Measurements from ENCODE around the gene TSPO.
A peak's percentile ranks its signal among the peaks of the same experiment; 100 is the strongest.

DNA sequence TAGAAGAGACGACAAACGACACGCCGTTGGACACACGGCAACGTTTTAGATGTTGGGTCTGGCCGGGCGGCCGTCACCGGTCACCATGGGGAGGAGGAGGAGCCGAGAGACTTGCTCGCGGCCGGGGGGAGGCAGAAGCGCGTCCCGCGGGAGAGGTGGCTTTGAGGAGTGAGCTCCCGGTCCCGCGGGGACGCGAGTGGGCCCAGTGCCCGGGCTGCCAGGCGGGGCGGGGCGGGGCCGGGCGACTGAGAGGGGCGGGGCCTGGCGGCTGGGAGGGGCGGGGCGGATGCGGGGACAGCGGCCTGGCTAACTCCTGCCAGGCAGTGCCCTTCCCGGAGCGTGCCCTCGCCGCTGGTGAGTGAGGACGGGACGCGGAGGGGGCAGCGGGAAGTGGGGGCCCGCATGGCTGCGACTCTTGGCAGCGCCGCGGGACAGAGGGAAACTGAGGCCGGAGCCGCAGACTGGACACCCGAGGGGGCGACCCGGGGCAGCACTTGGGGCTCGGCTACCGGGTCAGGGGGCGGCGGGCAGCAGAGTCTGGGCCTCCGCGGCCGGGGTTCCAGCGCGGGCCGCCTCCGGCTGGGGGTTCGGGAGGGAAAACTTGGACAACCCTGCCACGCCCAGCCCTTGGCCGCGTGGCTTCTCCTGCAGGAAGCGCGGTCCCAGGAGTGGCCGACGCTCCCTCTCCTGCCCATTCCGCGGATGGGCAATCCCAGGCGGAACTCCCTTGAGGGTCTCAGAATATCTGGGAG is at the start of gene TSPO:
- no peak for TF ChIP-seq EP300 (IDR thresholded peaks at IDR 0.05)
- TF ChIP-seq, protein P1, sequence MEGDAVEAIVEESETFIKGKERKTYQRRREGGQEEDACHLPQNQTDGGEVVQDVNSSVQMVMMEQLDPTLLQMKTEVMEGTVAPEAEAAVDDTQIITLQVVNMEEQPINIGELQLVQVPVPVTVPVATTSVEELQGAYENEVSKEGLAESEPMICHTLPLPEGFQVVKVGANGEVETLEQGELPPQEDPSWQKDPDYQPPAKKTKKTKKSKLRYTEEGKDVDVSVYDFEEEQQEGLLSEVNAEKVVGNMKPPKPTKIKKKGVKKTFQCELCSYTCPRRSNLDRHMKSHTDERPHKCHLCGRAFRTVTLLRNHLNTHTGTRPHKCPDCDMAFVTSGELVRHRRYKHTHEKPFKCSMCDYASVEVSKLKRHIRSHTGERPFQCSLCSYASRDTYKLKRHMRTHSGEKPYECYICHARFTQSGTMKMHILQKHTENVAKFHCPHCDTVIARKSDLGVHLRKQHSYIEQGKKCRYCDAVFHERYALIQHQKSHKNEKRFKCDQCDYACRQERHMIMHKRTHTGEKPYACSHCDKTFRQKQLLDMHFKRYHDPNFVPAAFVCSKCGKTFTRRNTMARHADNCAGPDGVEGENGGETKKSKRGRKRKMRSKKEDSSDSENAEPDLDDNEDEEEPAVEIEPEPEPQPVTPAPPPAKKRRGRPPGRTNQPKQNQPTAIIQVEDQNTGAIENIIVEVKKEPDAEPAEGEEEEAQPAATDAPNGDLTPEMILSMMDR (IDR thresholded peaks at IDR 0.05) = no peak
- no peak for TF ChIP-seq POLR2A (IDR thresholded peaks at IDR 0.05)
- peak in 2 of 3 donors; percentile 84 to 89 for TF ChIP-seq POLR2AphosphoS5 (IDR thresholded peaks at IDR 0.05)
